ENCODE results near the gene CNTFR. TPM values are rescaled to one million over a fixed set of nuclear protein-coding genes. Genes with fewer than 3 reads are reported as not detected.

CNTFR gene
- total RNA-seq, 2 experiments from 2014 or later = not detected

DNA sequence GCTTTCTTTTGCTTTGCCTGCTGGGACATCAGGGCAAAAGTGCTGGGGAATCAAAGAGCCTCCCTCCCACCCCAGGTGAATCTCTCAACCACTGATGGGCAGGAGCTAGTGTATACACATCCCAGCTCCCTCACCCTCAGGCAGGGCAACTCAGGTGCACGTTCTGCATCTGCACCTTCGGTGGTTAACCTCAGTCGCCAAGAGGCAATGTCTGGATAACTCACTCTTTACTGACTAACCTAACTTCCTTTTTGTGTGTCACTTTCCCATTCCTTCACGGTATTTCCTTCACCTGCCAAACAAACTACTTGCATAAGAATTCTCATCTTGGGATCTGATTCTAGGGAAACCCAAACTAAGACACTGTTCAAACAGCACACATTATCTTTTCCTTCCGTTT, 26.3 kb downstream of the CNTFR start:
- CTCF ChIA-PET = interaction anchor here (2.1 kb wide), 1 partner anchor 28 kb away, joined by 8 read pairs; no protein-coding TSS in a partner anchor

GRCh38 chr9:34562135-34562745, 27.3 kb downstream of the CNTFR start:
- ChIA-PET POLR2A (no interaction called here), CTCF (interaction anchor here (0.8 to 2.2 kb wide), 4 partner anchors 19 to 66 kb away, joined by 3 to 8 read pairs (median 4); no protein-coding TSS in a partner anchor)

More for the DNA sequence above, 26.3 kb downstream of the CNTFR start:
- POLR2A ChIA-PET = no interaction called here

DNA sequence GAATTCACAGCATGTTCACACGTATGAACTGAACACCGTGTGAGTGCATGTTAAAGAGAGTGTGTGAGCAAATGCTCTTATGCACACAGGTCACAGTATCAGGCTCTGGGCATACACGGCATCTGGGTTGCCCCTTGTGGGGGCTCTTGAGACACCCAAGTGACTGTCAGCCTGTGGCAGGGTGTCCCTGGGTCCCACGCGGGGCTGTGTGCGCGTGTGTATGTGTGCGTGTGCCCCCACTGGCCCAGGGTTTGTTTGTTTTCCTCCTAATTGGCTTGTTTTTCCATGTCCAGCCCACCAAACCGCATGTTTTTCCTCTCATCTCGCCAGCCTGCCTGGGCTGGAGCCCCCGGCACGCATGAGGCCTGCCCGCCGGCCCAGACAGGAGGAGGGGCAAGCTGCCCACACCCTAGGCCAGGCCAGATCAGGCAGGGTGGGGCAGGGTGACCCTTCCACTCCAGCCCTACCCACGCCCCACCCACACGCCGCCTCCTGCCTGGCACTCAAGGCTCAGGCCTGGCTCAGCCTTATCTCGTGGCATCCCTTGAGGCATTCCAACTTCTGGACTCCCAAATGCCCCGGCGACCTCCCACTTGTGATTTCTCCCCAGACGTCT, 28.8 kb downstream of the CNTFR start:
- ChIA-PET CTCF (interaction anchor here (1.4 to 2.2 kb wide), 3 partner anchors 31 to 64 kb away, joined by 3 to 5 read pairs (median 3); no protein-coding TSS in a partner anchor), POLR2A (no interaction called here)

GRCh38 chr9:34559624-34560455, 29.7 kb downstream of the CNTFR start:
- ChIA-PET CTCF (interaction anchor here (1.4 kb wide), 1 partner anchor 32 kb away, joined by 3 read pairs; no protein-coding TSS in a partner anchor), POLR2A (no interaction called here)

GRCh38 chr9:34558919-34559623, 30.5 kb downstream of the CNTFR start:
- CTCF ChIA-PET = interaction anchor here (1.2 kb wide), 1 partner anchor 18 kb away, joined by 4 read pairs; no protein-coding TSS in a partner anchor
- POLR2A ChIA-PET = no interaction called here

GRCh38 chr9:34558364-34558763, 31.2 kb downstream of the CNTFR start:
- ChIA-PET POLR2A (no interaction called here), CTCF (interaction anchor here (0.9 to 1.2 kb wide), 2 partner anchors 19 to 35 kb away, joined by 3 to 4 read pairs; no protein-coding TSS in a partner anchor)

DNA sequence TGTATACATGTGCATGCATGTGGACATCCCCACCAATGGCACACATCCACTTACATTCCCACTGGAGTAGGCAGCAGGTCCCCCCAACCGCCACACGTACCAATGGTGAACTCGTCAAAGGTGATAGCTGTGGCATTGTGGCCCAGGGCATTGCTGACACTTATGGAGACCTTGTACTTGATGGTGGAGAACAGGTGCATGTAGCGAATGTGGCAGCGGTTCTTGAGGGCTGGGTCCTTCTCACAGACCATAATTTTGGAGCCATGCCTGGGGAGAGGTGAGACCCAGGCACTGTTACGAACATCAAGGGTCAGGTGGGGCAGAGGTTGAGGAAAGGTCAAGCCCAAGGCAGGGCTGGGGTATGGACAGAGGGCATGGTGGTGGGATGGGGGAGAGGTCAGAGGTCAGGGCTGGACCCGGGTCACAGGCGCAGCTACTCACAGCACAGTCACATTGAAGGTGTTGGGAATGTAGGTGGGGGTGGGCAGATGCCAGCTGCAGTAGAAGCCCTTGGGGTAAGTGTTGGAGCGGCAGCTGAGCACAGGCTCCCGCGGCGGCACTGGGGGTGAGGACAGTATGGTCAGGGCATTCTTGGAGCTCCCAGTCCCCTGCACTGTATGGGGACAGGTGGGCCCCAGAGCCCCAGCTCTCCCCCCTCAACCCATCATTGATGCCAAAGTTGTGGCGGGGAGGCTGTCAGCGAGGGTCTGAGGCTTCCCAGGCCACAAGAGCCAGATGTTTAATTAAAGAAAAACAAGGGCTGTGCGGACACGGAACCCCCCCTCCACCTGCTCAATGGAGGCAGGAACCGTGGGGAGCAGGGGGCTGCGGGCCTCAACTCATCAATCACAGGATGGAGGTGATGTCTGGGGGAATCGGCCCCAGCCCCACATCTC, 31.9 kb downstream of the CNTFR start:
- CTCF ChIA-PET = interaction anchor here (0.9 kb wide), 1 partner anchor 35 kb away, joined by 3 read pairs; no protein-coding TSS in a partner anchor
- POLR2A ChIA-PET = no interaction called here

GRCh38 chr9:34556949-34557348, 32.6 kb downstream of the CNTFR start:
- ChIA-PET POLR2A (no interaction called here), CTCF (no interaction called here)

GRCh38 chr9:34555936-34556525, 33.5 kb downstream of the CNTFR start:
- CTCF ChIA-PET = interaction anchor here (1.3 to 1.7 kb wide), 2 partner anchors 48 to 49 kb away, joined by 3 to 5 read pairs; no protein-coding TSS in a partner anchor
- POLR2A ChIA-PET = no interaction called here

- ChIA-PET CTCF (interaction anchor here (1.1 to 1.7 kb wide), 3 partner anchors 36 to 50 kb away, joined by 3 to 5 read pairs (median 4); no protein-coding TSS in a partner anchor), POLR2A (no interaction called here)
Observed at GRCh38 chr9:34555500-34555899, 34.0 kb downstream of the CNTFR start.

- POLR2A ChIA-PET = no interaction called here
- CTCF ChIA-PET = interaction anchor here (1.1 to 1.7 kb wide), 3 partner anchors 37 to 50 kb away, joined by 3 to 5 read pairs (median 4); no protein-coding TSS in a partner anchor
Observed at GRCh38 chr9:34555002-34555348, 34.5 kb downstream of the CNTFR start.

DNA sequence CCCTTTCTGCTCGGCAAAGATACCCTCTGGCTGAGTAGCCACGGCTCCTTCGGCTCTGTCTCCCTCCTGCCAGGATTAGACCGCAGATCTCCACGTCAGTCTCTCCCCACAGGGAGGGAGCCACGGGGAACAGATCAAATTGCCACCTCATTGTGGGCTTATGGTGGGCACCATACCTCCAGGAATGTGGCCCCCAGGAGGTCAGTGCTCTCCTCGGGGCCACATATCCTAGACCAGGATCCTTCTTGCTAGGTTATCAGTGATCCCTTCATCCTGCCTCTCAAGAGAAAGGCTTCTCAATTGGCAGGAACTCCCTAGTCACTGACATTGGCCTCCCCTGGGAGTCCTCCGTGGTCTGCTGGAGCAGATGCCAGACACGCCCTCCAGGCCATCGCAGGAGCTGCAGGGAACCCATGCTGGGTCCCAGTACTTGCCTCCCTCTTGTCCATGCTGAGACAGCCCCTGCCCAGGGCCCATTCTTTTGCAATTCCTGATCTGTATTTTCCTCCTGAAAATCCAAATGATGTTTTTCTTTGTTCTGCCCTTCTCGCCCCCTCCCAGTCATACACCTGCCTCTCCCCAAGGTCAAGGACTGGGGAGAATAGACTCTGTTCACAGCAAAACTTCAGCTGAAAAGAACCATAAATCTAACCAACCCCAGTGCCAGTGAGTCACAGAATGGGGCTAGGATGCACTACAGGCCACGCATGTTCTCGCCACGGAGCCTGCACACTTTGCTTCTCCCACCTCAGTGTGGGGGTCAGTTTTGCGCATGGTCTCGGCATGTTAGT, 35.1 kb downstream of the CNTFR start:
- ChIA-PET POLR2A (no interaction called here), CTCF (interaction anchor here (1.1 to 1.7 kb wide), 2 partner anchors 37 to 49 kb away, joined by 4 to 5 read pairs; no protein-coding TSS in a partner anchor)

DNA sequence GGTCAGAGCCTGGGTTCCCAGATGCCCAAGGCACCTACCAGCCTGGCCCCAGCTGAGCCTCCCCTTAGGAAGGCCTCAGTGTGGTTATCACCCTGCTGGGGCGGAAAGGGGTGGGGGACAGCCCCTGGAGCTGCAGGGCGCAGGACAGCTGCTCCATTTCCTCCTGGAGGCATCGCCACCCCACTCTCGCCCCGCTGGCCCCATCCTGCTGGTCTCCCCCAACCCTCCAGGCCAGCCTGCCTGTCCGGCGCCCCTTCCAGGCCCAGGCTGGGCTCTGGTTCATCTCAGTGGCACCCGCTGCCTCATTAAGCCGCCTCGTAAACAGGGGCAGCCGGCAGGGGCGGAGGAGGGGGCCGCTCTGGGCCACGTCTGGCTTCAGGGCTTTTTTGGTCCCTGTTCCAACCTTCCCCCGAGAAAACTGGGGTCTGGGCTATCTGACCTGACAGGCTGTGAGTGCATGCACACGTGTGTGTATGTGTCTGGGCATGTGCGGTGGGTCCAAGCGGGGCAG, 36.0 kb downstream of the CNTFR start:
- ChIA-PET CTCF (interaction anchor here (1.2 kb wide), 1 partner anchor 38 kb away, joined by 3 read pairs; no protein-coding TSS in a partner anchor), POLR2A (no interaction called here)

GRCh38 chr9:34552986-34553385, 36.5 kb downstream of the CNTFR start:
- ChIA-PET CTCF (interaction anchor here (1.2 kb wide), 1 partner anchor 39 kb away, joined by 3 read pairs; no protein-coding TSS in a partner anchor), POLR2A (no interaction called here)

- CTCF ChIA-PET = interaction anchor here (1.2 kb wide), 1 partner anchor 39 kb away, joined by 3 read pairs; no protein-coding TSS in a partner anchor
- POLR2A ChIA-PET = no interaction called here
Observed at GRCh38 chr9:34552606-34552981, 36.9 kb downstream of the CNTFR start.

DNA sequence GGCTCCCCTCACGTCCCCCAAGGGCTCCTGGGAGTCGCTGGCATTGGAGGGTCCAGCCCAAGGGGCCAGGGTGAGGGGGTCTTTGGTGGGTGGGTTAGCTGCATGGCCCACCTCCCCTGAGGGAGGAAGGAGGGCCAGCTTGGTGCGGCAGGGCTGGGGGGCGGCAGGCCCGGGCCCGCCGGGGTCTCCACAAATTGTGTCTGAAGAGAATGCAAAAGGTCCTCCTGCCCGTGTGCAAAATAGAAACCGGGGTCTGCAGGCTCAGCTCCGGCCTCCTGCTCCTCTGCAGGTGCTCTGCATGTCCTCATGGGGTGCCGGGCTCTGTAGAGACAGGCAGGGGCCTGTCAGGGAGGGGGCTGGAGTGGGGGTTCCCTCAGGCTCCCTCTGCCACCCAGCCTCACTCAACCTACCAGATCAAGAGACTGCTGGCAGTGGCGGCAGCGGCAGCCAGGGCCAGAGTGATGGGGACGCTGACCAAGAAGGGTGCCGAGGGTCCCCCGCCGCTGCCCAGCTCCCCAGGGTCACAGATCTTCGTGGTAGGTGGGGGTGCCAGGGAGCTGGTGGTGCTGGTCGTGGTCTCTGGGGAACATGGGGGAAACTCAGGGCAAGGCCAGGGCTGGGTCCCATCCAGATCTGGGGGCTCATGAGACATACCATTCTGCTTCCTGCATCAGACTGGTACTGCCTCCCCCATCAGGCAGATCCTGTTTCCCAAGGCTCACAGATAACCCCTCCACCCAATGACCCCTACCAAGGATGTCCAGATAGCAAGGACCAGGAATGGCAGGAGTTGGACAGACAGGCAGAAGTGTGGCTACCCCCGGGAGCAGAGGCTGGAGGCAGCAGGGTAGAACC, 37.5 kb downstream of the CNTFR start:
- CTCF ChIA-PET = no interaction called here

More for the DNA sequence above, 37.5 kb downstream of the CNTFR start:
- POLR2A ChIA-PET = no interaction called here

Measured in activated CD8-positive, alpha-beta memory T cell treated with anti-CD3 and anti-CD28 coated beads for 36 hours (primary cell).